ENCODE measurements around the gene UBE2J2.

Gene UBE2J2

DNA sequence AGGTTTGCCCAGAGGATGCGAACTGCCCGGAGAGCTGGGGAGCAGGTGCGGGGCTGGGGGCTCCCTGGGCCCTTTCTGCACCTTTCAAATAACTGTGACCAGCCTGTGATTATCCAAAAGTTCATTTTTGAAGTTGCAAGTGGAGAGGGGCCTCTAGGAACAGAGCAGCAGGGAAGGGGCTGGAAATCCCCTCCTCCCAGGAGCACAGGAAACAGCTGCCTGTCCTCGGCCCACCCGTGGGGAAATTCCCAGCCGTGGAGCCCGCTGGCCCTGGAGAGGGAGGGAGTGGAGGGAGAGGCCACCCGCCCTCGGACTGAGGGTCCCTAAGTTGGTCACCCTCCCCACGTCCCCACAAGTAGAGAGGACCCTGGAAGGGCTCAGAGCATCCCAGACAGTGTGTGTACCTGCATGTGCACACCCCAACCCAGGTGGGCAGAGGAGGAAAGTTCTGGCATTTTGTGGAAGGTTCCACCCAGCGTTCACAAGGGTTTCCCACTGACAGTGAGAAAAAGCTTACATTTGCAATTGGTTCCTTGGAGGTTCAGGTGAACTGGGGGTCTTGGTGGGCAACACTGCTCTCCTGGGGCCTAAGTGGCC, 58.5 kb downstream of the UBE2J2 start:
- no peak for DNase-seq (ENCODE audit: low read depth in 1 of 2, low spot score in 1 of 2)

DNA sequence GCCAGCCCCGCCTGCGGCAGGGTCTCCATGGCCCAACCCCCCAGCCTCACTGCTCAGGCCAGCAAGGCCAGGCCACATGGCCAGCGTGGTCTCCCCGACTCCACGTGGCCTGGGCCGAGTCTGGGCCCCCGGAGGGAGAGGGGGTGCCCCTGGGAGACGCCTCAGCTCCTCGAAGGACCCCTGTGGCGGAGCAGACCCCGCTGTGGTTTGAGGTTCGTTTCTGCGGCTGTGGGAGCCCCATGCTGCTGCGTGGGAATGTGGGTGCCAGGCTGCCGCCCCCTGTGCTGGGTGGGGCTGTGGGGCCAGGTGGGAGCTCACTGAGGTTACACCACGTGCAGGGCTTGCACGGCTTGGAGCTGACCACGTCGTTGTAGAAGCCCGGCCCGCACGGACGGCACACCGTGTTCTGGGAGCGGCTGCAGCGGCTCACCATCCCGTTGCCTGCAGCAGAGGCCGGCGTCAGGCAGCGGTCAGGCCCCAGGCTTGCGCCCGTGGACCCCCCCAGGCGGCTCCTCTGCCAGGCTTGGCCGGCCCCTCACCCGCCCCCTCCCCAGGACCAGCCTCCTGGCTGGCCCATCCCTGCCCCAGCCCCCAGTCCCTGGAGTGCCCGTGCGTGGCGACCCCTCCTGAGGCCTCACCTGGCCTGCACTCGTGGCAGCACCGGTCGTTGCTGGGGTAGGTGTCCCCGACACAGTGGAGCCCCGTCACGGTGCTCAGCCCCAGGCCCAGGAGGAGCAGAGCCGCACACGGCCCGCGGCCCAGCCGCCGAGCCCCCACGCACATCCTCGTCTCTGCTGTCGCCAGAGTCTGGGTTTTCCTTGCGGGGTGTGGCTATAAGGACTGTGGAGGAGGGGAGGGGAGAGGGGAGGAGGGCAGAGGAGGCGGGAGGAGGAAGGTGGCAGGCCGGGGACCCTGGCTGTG, 60.0 kb downstream of the UBE2J2 start, which contains the start of gene TNFRSF4:
Gene TNFRSF4 (minus strand): TSS at position 809 of the 921 bp plus-strand sequence. CDS start 26 bp downstream, at position 783.
- peak in 1 of 2 donors; percentile 53 for DNase-seq (ENCODE audit: low read depth in 1 of 2, low spot score in 1 of 2)

DNA sequence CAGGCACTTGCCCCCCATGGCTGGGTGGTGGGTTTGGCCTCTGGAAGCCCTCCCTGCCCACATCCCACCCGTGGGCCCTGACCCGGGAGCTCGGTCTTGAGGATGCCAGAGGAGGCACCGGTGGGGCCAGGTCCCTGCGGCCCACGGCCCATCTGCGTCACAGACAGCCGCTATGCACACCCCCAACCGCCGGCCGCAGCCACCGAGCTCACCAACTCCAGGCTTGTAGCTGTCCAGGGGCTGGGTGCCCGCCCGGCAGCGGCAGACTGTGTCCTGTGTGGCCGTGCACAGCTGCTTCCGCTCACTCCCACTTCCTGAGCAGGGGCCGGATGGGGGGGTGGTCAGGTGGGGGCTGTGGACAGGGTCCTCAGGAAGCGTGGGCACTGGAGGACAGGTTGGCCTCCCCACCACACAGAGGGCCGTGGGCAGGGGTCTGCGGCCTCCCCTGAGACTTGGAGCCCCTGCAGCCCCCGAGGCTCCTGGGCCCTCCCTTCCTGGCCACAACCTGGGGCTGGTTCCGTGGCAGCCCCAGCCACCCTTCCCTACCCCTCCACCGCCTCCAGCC, 60.8 kb downstream of the UBE2J2 start:
- DNase-seq (ENCODE audit: low read depth in 1 of 2, low spot score in 1 of 2): no peak

DNA sequence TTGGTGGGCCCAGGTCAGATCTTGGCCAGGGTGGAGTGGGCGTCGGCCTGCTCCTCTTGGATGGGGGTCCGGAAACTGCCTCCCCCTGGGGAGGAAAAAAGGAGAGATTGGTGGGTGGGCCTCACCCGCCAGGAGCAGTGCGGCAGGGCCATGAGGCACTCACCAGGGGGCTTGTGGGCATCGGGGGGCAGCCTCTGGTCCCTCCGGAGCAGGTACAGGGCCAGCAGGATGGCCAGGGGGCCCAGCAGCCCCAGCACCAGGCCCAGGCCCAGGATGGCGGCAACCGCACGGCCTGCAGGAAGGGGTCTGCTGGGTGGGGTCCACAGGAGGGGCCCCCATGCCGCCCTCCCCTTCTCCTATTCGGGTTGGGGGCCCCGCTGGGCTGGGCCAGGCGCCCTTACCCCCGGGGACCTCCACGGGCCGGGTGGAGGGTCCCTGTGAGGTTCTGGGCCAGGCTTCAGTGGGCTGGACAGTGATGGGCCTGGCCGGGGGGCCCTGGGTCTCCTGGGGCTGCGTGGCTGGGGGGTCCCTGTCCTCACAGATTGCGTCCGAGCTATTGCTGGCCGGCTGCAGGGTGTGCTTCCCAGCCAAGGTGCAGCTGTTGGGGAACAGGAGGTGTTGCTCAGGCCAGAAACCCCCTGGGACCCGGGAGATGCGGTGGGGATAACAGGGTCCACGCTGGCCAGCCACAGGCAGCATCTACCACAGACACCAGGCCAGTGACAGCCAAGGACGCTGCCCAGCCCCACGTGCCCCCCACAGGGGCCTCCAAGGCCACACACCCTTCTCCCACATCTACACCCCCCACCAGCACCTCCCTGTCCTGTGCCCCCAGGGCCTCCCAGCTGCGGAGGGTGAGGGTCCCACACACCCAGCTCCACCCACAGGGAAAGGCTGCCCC, 61.9 kb downstream of the UBE2J2 start:
- no peak for DNase-seq (ENCODE audit: low read depth in 1 of 2, low spot score in 1 of 2)

DNA sequence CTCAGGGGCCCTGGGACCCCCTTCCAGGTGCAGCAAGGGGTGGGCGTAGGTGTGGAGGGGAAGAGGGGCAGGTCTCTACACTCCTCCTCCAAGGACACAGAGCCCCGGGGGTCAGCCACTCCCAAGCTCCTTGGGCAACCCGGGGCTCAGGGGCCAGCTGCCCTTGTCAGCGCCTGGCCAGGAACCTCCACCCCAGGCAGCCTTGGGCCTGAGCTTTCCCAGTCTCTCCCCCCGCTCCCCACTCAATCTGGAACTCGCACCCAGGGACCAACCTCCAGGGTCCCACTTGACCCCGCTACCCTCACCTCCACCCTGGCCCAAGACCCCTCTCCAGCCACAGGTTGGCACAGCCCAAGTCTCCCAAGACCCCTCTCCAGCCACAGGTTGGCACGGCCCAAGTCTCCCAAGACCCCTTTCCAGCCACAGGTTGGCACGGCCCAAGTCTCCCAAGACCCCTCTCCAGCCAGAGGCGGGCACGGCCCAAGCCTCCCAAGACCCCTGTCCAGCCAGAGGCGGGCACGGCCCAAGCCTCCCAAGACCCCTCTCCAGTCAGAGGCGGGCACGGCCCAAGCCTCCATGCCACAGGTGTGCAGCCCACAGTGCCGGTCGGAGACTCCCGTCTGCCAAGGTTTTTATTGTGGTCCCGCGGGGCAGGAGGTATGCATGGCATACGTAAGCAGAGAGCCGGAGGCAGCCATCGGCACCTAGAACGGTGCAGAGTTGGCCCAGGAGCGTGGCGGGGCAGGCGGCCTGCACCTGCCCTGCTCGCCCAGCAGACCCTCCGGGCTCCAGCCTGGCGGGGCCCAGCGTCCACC, 62.7 kb downstream of the UBE2J2 start:
- no peak for DNase-seq (ENCODE audit: low read depth in 1 of 2, low spot score in 1 of 2)

DNA sequence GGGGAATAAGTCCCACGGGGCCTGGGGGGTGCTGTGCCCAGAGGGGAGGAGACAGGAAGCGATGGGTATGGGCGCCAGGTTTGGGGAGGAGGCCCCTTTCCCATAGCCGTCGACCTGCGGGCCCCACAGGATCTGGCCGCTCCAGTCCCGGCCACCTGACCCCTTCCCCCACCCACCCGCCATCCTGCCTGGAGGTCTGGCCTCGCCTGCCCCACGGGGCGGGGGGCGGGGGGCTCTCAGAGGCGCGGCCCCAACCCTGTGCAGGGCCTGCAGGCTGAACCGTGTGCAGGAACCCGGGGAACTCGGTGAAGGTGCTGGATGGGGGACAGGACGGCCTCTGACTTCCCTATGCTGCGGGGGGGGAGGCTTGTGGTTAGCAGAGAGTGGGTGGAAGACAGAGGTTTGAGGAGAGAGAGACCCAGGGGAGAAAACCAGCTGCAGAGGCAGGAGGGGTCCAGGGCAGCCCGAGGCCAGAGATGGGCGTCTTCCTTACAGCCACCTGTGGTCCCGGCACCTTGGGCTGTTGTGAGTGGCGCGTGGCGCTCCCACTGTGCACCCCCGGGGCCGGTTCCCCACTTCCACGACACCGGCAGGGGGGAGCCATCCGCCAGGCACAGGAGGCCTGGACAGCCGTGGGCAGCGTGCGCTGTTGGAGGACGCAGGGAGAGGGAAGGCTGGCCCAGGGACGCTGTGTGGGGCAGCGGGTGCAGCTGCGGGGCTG, 64.8 kb downstream of the UBE2J2 start:
- DNase-seq (ENCODE audit: low read depth in 1 of 2, low spot score in 1 of 2): no peak

DNA sequence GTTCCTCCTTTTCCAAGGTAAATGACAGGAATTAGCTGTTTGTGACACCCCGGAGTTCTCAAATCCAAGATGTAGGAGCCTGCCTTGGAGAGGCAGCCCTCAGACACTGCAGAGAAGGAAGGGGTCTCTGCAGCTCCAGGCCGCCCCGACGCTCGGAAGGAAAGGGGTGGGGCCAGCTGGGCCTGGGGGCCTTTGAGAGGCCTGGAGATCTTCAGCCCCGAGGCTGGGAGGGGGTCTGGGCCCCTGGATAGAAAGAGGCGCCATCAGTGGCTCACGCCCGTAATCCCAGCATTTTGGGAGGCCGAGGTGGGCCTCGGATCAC, 66.1 kb downstream of the UBE2J2 start:
- DNase-seq (ENCODE audit: low read depth in 1 of 2, low spot score in 1 of 2): no peak

DNA sequence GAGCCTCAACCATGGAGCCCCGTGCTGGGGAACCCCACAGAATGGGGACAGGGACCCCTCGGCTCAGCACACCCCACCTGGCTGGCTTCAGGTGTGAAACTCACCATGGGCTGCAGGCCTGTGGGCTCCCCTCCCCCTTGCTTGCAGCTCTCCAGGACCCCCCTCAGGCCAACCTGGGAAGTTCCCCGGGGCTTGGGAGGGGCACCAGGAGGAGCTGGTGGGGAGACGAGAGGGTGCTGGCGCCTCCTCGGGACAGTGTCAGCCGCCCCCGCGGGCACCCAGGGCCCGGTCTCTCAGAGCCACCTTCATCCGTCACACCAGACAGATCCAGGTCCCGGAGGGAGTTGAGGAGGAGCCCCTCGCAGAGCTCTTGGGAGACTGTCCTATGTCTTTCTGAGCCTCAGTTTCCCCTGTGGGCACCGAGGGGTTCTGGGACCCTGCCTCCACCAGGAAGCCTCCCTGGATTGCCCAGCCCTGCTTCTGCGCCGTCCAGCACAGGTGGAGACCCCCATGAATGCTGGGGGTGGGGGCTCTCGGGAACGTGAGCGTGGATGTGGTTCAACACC, 66.6 kb downstream of the UBE2J2 start:
- no peak for DNase-seq (ENCODE audit: low read depth in 1 of 2, low spot score in 1 of 2)

DNA sequence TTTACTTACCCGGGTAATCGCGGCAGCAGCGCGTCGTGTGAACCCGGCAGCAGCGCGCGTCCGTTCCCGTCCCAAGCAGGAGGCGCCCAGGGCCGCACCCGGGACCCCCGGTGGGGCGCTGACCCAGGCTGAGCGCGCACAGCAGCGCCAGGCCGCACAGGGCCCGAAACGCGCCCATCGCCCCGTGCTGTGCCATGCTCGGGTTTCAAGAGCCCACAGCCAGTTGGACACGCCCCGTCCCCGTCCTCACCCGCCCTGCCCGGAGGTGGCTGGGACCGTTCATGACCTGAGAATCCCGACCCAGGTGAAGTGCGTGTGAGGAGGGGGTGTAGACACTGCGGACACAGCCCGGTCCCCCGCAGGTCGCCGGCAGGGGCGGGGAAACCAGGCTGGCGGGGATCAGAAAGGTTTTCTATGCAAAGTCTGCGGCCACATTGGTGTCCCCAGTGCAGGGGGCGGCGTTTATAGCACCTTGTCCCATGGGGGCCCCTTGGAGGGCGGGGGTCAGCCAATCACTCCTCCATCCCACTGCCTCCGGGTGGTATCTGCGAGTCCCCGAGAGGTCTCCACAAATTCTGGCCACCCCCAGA, 67.2 kb downstream of the UBE2J2 start, which contains the start of gene TNFRSF18:
Gene TNFRSF18 (minus strand): TSS at position 217 of the 590 bp plus-strand sequence. CDS start 21 bp downstream, at position 196.
- DNase-seq (ENCODE audit: low read depth in 1 of 2, low spot score in 1 of 2): peak in 1 of 2 donors; percentile 48

DNA sequence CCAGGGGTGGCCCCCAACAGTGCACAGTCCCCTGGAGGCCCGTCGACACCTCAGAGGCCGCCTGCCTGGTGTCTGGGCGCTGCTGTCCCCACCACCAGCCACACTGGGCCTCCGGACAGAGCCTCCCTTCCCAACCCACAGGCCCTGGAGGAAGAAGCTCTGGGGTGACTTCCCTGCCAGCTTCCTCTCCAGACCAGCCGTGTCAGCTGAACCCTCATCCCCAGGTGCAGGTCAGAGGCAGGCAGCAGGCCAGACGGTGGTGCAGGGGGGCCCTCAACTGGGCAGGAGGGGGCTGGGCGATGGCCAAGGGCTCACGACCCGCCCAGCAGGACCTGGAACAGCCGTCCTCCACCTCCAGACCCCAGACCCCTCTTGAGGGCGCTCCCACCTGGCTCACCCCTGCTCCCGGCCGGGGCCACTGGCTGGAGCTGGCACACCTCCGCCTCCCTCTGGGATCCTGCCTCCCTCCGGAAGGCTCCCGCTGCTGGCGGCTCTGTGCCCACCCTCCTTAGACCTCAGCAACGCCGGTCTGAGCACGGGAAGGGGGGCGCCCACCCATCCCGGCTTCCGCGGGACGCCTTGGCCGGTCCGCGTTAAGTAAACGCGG, 67.8 kb downstream of the UBE2J2 start:
- DNase-seq (ENCODE audit: low read depth in 1 of 2, low spot score in 1 of 2): no peak

DNA sequence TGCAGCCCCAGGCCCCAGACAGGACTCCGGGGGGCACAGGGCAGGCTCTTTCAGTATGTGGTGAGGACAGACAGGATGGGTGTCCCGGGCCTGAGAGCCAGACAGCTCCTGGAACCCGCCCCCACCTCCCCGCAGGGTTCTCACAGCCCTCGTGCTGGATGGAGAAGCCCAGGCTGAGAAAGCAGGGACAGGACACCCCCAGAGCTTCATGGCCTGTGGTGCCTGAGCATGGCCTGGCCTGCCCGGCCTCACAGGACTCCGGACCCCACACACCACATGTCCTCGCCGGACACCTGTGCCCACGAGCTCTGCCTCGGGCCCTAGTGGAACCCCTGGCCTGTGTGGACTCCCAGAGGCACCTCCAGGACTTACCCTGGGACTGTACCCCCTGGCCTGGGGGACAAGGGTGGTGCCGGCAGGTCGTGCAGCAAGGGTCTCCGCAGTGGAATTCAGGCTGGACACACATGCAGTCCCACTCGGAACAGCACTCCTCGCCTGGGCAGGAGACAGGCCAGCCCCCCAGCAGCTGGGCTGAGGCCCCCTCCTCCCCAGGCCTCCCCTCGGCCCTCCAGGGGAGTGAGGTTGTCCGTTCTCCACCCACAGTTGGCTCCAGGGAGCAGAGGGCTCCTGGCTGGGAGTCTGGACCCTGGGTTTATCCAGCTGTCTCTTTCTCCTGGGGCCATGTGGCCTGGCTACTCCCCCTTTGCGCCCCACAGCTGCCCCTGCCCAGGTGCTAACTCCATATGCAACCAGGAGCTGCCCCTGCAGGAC, 68.5 kb downstream of the UBE2J2 start:
- no peak for DNase-seq (ENCODE audit: low read depth in 1 of 2, low spot score in 1 of 2)

DNA sequence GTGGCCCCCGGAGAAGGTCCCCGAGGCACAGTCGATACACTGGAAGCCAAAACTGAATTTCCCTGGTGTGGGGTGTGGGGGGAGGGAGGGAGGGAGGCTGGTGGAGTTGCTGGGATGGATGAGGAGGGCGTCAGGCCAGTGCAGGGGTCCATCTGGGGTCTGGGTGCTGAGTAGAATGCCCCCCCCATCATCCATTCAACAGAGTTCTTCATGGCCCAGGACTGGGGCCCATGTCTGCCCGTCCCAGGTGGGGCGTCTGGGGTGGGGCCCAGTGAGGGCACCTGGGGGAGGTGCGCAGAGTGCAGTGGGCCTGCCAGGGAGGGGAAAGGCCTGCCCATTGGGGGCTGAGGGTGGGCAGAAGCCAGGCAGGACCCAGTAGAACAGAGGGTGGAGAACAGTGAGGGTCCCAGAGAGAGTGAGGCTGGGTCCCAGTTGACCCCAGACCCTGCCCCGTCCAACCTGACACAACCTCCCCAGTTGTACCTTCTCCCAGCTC, 69.2 kb downstream of the UBE2J2 start:
- DNase-seq (ENCODE audit: low read depth in 1 of 2, low spot score in 1 of 2): no peak

Measured in stimulated activated CD4-positive, alpha-beta T cell treated with anti-CD3 and anti-CD28 coated beads, Interleukin-15, amount 100 ng/mL, for 1 hour (primary cell).